Mammary epithelial cell (primary cell): ENCODE data around the gene SCT.

Experiments
- EZH2 ChIP-seq: IDR thresholded peaks from 2 replicates; pipeline ENCODE4 v1.6.1; 2012; ENCODE audit warnings: low read length, inconsistent platforms, borderline replicate concordance
- TF ChIP-seq, protein P1 (sequence below), 2 donors: IDR thresholded peaks in 1 of 2; conservative IDR thresholded peaks in 1 of 2; 2 replicates each; pipeline ENCODE4 v1.5.1; 2011 to 2012; ENCODE audit warnings: inconsistent platforms in 2 of 2, low read length in 2 of 2, mild to moderate bottlenecking in 2 of 2, control low read depth in 1 of 2, low read depth in 1 of 2; ENCODE audit not compliant: insufficient read depth in 1 of 2; ENCODE audit errors: extremely low read depth in 1 of 2

DNA sequence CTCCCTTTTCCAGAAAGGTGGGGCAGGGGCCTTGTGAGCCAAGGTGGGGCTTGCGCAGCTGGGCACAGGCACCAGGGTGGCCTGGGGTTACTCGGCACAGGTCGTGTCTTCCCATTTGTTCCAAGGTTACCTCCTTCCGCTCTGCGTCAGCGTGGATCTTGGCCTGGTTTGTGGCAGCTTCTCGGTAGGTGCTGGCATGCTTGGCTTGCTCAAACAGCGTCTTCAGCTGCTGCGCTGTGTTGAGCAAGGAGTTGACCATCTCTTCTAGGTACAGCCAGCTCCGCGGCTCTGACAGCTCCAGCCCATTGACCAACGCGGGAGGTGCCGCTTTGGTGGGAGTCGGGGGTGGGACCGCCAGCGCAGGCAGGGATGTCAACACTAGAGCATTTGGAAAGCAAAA is 47.4 kb upstream of the SCT start:
- TF ChIP-seq, protein P1, sequence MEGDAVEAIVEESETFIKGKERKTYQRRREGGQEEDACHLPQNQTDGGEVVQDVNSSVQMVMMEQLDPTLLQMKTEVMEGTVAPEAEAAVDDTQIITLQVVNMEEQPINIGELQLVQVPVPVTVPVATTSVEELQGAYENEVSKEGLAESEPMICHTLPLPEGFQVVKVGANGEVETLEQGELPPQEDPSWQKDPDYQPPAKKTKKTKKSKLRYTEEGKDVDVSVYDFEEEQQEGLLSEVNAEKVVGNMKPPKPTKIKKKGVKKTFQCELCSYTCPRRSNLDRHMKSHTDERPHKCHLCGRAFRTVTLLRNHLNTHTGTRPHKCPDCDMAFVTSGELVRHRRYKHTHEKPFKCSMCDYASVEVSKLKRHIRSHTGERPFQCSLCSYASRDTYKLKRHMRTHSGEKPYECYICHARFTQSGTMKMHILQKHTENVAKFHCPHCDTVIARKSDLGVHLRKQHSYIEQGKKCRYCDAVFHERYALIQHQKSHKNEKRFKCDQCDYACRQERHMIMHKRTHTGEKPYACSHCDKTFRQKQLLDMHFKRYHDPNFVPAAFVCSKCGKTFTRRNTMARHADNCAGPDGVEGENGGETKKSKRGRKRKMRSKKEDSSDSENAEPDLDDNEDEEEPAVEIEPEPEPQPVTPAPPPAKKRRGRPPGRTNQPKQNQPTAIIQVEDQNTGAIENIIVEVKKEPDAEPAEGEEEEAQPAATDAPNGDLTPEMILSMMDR (conservative IDR thresholded peaks at IDR 0.05 in 1 of 2, IDR thresholded peaks at IDR 0.05 in 1 of 2; ENCODE audit: extremely low read depth in 1 of 2, insufficient read depth in 1 of 2, low read depth in 1 of 2, low read length in 2 of 2) = no peak
- TF ChIP-seq EZH2 = no peak
